ENCODE results near the gene SACS.

SACS gene

DNA sequence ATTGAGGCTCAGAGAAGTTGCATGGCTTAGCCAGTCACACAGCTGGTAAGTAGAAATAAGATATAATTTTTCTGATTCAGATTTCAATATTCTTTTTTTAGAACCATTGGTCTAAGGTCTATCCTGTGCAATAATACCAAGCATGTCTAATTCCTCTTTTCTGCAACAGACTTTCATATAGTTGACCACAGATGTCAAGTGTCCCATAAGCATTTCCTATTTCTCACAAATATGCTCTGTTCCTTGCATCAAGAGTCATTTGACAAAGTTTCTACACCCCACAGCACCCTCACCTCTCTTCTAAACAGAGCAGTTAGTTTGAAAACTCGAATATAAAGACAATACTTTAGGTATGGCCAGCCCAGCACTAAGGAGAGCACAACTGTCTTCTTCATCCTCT, 26.8 kb upstream of the SACS start:
- H3K4me3 ChIP-seq (ENCODE audit: low read depth in 1 of 2, low read length in 1 of 2): no peak overlapping the region
- TF ChIP-seq, protein P1, sequence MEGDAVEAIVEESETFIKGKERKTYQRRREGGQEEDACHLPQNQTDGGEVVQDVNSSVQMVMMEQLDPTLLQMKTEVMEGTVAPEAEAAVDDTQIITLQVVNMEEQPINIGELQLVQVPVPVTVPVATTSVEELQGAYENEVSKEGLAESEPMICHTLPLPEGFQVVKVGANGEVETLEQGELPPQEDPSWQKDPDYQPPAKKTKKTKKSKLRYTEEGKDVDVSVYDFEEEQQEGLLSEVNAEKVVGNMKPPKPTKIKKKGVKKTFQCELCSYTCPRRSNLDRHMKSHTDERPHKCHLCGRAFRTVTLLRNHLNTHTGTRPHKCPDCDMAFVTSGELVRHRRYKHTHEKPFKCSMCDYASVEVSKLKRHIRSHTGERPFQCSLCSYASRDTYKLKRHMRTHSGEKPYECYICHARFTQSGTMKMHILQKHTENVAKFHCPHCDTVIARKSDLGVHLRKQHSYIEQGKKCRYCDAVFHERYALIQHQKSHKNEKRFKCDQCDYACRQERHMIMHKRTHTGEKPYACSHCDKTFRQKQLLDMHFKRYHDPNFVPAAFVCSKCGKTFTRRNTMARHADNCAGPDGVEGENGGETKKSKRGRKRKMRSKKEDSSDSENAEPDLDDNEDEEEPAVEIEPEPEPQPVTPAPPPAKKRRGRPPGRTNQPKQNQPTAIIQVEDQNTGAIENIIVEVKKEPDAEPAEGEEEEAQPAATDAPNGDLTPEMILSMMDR (IDR thresholded peaks at IDR 0.05): no peak
- H3K27me3 ChIP-seq: no peaks in the 10 kb centered on the region

DNA sequence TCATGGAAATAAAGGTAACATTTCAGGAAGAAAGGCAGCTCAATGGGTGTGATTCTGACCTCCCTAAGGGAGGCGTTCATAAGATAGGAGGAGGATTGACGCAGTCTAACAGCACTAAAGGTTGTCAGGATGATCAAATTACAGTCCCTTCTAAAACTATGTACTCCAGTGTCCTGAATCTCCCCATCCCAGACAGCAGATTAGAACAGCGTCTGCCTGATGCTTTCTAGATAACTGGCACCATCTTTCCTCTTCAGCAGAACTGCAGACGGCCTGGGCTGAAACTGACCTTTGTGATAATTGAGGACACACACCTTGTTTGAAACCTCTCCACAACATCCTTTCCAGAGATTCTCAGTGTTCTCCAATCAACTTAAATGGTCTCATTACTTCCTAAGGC, 25.5 kb upstream of the SACS start:
- no peaks in the 10 kb centered on the region for H3K27me3 ChIP-seq
- H3K9me3 ChIP-seq: no peaks in the 10 kb centered on the region
- no peaks in the 10 kb centered on the region for H3K36me3 ChIP-seq
- H3K4me1 ChIP-seq (ENCODE audit: control insufficient read depth in 1 of 2, insufficient read depth in 1 of 2, low read depth in 1 of 2, low read length in 1 of 2): peaks cover 27 to 36% of the 10 kb centered on the region in 2 experiments
- H3K27ac ChIP-seq: no peak overlapping the region
- no peak overlapping the region for H3K4me3 ChIP-seq (ENCODE audit: low read depth in 1 of 2, low read length in 1 of 2)
- TF ChIP-seq, protein P1 (IDR thresholded peaks at IDR 0.05): no peak

More for the DNA sequence above, 26.8 kb upstream of the SACS start:
- Histone ChIP-seq H3K4me1 (ENCODE audit: control insufficient read depth in 1 of 2, insufficient read depth in 1 of 2, low read depth in 1 of 2, low read length in 1 of 2) (peaks cover 27 to 36% of the 10 kb centered on the region in 2 experiments), H3K9me3 (no peaks in the 10 kb centered on the region), H3K36me3 (no peaks in the 10 kb centered on the region), H3K27ac (peak overlapping the region; percentile 71)

DNA sequence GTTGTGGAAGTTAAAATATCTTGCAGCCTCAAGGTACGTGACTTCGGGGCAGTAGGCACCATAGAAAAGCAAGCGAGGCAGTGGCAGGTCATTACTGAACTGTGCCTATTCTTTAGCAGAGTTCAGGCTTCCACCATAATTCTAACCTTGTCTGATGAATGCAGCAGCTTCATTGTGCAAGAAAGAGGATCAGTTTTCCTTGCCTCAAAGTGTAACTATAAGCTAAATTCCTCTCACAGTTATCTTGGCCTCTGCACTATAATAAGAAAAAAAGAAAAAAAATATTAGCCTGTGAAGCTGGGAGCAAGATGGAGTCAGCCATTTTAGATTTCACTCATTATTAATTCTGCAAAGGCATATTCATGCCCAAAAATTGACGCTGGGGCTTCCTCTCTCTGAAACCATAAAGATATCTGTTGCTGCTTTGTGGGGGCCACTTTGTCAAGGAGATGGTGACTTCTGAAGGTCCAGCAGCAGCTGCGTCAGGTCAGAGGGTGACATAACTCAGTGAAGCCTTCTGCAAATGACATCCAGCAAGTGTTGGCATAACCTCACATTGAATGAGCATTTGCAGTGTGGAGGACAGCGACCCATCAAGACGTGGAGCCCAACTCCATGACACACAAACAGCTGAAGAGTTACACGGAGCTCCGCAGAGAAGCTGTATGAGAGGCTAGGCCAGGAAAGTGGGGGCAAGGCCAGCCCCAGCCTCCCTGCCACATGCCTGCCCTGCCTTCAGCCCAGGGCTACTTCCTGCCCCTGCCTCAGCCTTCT, 23.1 kb upstream of the SACS start:
- Histone ChIP-seq H3K36me3 (no peaks in the 10 kb centered on the region), H3K27ac (no peak overlapping the region), H3K9me3 (no peaks in the 10 kb centered on the region), H3K27me3 (no peaks in the 10 kb centered on the region), H3K4me1 (ENCODE audit: control insufficient read depth in 1 of 2, insufficient read depth in 1 of 2, low read depth in 1 of 2, low read length in 1 of 2) (peaks cover 23 to 30% of the 10 kb centered on the region in 2 experiments), H3K4me3 (ENCODE audit: low read depth in 1 of 2, low read length in 1 of 2) (no peak overlapping the region)
- TF ChIP-seq, protein P1 (IDR thresholded peaks at IDR 0.05): no peak

DNA sequence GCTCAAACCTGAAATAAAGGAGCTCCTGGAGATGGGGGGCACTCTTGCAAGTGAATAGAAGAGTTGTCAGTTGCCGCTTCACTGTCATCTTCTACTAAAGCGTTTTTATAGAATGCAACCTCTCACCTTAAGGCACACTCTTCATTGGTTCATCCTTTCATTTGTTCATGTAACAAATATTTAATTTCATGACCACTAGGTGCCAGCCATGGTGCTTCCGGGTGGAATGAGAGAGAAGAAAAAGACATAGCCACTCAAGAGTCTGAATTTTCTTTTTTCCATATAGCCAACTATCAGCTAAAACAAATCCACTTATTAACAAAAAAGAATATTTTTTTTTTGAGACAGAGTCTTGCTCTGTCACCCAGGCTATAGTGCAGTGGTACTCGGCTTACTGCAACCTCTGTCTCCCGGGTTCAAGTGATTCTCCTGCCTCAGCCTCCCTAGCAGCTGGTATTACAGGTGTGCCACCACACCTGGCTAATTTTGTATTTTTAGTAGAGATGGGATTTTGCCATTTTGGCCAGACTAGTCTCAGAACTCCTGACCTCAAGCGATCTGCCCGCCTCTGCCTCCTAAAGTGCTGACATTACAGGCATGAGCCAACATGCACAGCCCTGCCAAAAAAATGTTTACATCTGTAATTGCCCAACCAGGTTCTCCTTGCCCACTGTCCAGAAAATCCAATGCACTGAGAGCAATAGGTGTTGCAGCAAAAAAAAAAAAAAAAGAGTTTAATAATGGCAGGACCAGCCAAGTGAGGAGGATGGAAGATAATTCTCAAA, 22.1 kb upstream of the SACS start:
- TF ChIP-seq, protein P1 (IDR thresholded peaks at IDR 0.05): no peak
- Histone ChIP-seq H3K4me3 (ENCODE audit: low read depth in 1 of 2, low read length in 1 of 2) (no peak overlapping the region), H3K9me3 (no peaks in the 10 kb centered on the region), H3K36me3 (no peaks in the 10 kb centered on the region), H3K27me3 (no peaks in the 10 kb centered on the region), H3K4me1 (ENCODE audit: control insufficient read depth in 1 of 2, insufficient read depth in 1 of 2, low read depth in 1 of 2, low read length in 1 of 2) (peaks cover 13 to 19% of the 10 kb centered on the region in 2 experiments), H3K27ac (no peak overlapping the region)

DNA sequence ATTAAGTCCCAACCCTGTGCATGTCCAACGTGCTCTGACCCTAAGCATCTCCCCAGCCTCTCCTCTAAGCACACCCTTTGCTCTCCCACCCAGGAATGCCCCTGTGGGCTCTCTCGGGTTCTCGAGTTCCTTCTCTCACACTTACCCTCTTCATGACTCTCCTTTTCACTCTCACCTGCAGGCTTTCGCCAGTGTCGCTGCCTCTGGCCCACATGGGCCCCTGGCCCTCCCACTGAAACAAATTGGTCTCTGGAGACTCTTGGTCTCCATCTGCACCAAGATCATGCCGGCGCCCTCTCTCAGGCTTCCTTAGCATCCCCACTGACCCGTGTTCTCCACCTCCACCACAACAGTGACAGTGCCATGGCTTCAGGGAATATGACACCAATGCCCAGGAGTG, 19.6 kb upstream of the SACS start:
- TF ChIP-seq, protein P1 (IDR thresholded peaks at IDR 0.05): no peak
- no peaks in the 10 kb centered on the region for H3K36me3 ChIP-seq
- H3K27me3 ChIP-seq: no peaks in the 10 kb centered on the region
- no peaks in the 10 kb centered on the region for H3K9me3 ChIP-seq
- H3K27ac ChIP-seq: no peak overlapping the region
- H3K4me1 ChIP-seq (ENCODE audit: control insufficient read depth in 1 of 2, insufficient read depth in 1 of 2, low read depth in 1 of 2, low read length in 1 of 2): no peaks in the 10 kb centered on the region
- no peak overlapping the region for H3K4me3 ChIP-seq (ENCODE audit: low read depth in 1 of 2, low read length in 1 of 2)

Measured in neutrophil (primary cell).